ENCODE data around the gene BIN1.

The BIN1 gene

DNA sequence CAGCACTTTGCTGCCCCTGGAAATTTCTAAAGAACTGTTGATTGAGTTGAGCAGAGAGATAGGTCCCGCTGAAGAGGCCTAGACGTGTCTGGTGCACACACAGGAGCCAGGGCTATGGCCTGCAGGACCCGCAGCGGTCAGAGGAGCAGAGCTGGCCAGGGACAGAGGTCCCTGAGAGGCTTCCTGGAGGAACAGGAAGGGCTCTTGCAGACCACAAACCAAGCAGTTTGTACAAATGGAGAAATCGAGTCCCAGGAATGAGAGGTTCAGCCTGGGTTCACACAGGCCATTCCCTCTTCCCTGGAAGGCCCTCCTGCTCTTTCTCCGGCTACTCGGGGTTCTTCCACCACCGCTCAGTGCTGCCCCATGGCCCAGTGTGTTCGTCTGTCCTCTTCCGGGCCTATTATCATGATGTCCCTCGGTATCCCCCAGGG is 1.2 kb upstream of the BIN1 start:
- Histone ChIP-seq H3K4me2 (ENCODE audit: low read depth, low read length) (peak overlapping the region; percentile 100; the same call in 1 of the 2 replicates), H3K9me3 (replicated peaks; ENCODE audit: insufficient read depth, low read length) (no peaks in the 10 kb centered on the region), H3K9ac (ENCODE audit: low read length) (no peak overlapping the region), H3F3A (ENCODE audit: insufficient read depth, low read length) (no peaks in the 10 kb centered on the region; the same call in 1 of the 2 replicates), H3K4me3 (ENCODE audit: low read length) (no peak overlapping the region), H3K36me3 (replicated peaks; ENCODE audit: insufficient read depth, low read length) (no peaks in the 10 kb centered on the region), H3K27me3 (replicated peaks; ENCODE audit: insufficient read depth, low read length) (peaks cover 4% of the 10 kb centered on the region; the same call in 1 of the 2 replicates), H3K9me2 (replicated peaks; ENCODE audit: insufficient read depth, low read length) (no peaks in the 10 kb centered on the region), H3K4me1 (ENCODE audit: low read length) (no peaks in the 10 kb centered on the region), H3K79me2 (ENCODE audit: low read length) (no peaks in the 10 kb centered on the region), H2AFZ (ENCODE audit: low read length) (peak overlapping the region; percentile 61), H4K20me1 (ENCODE audit: insufficient read depth, low read length) (no peaks in the 10 kb centered on the region), H3K27ac (ENCODE audit: low read length) (no peak overlapping the region)
- no peak for DNase-seq
- TF ChIP-seq, protein P1, sequence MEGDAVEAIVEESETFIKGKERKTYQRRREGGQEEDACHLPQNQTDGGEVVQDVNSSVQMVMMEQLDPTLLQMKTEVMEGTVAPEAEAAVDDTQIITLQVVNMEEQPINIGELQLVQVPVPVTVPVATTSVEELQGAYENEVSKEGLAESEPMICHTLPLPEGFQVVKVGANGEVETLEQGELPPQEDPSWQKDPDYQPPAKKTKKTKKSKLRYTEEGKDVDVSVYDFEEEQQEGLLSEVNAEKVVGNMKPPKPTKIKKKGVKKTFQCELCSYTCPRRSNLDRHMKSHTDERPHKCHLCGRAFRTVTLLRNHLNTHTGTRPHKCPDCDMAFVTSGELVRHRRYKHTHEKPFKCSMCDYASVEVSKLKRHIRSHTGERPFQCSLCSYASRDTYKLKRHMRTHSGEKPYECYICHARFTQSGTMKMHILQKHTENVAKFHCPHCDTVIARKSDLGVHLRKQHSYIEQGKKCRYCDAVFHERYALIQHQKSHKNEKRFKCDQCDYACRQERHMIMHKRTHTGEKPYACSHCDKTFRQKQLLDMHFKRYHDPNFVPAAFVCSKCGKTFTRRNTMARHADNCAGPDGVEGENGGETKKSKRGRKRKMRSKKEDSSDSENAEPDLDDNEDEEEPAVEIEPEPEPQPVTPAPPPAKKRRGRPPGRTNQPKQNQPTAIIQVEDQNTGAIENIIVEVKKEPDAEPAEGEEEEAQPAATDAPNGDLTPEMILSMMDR (IDR thresholded peaks at IDR 0.05; ENCODE audit: low read length): no peak
- TF ChIP-seq EZH2 (optimal IDR thresholded peaks at IDR 0.05; ENCODE audit: low read depth, low read length): no peak
- no peak for TF ChIP-seq EZH2phosphoT487 (IDR thresholded peaks at IDR 0.05; ENCODE audit: low read length)

DNA sequence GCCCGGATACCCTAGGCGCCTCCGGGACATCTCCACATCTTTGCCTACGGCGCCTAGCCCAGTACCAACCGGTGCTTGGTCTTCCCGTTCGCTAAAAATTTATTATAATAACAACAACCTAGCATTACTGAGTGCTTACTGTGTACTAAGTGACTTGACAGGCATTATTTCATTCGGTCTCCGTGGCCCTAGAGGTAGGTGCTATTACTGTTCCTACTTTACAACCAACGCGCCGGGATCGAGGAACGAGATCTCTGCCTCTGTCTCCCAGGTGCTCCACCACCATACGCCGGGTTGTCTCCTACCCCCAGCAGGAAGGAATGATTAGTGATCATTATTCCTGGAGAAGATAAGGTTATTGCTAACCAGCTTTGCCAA is 657 bp upstream of the BIN1 start:
- H3K27me3 ChIP-seq (replicated peaks; ENCODE audit: insufficient read depth, low read length): peaks cover 4% of the 10 kb centered on the region; the same call in 1 of the 2 replicates
- peak overlapping the region; percentile 61 for H2AFZ ChIP-seq (ENCODE audit: low read length)
- TF ChIP-seq, protein P1 (IDR thresholded peaks at IDR 0.05; ENCODE audit: low read length): peak; percentile 7; the same call in 1 of the 2 replicates
- TF ChIP-seq EZH2 (optimal IDR thresholded peaks at IDR 0.05; ENCODE audit: low read depth, low read length): no peak
- H3K79me2 ChIP-seq (ENCODE audit: low read length): no peaks in the 10 kb centered on the region
- no peaks in the 10 kb centered on the region; the same call in 1 of the 2 replicates for H3F3A ChIP-seq (ENCODE audit: insufficient read depth, low read length)
- DNase-seq: peak; percentile 44
- peak overlapping the region; percentile 100 for H3K4me2 ChIP-seq (ENCODE audit: low read depth, low read length)
- H3K4me1 ChIP-seq (ENCODE audit: low read length): no peaks in the 10 kb centered on the region
- peak overlapping the region; percentile 57 for H3K4me3 ChIP-seq (ENCODE audit: low read length)
- no peaks in the 10 kb centered on the region for H3K9me2 ChIP-seq (replicated peaks; ENCODE audit: insufficient read depth, low read length)
- H3K9ac ChIP-seq (ENCODE audit: low read length): peak overlapping the region; percentile 12; the same call in 1 of the 2 replicates
- no peak overlapping the region for H3K27ac ChIP-seq (ENCODE audit: low read length)
- no peaks in the 10 kb centered on the region for H3K36me3 ChIP-seq (replicated peaks; ENCODE audit: insufficient read depth, low read length)
- H4K20me1 ChIP-seq (ENCODE audit: insufficient read depth, low read length): no peaks in the 10 kb centered on the region
- H3K9me3 ChIP-seq (replicated peaks; ENCODE audit: insufficient read depth, low read length): no peaks in the 10 kb centered on the region

DNA sequence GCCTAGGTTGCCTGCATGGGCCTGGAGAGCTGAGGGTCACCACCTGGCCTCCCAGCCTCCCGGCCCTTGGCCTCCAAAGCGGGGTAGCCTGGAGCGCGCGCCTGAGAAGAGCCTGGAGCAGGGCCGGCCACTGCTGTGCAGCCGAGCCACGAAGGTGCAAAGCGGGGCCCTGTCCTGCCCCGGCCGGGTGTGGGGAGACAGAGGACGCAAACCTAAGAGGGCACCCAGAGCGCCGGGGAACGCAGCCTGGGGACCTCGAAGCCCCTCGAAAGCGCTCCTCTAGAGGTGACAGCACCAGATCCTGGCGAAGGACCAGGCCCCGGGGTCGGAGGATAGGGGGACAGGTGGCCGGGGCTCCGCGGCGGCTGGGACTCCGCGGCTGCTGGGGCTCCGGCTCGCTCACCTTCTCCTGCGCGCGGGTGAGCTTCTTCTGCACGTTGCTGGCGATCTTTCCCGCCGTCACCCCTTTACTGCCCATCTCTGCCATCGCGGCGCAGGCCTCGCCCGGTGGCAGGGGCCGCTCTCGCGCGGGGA is 430 bp downstream of the BIN1 start:
- H3K27me3 ChIP-seq (replicated peaks; ENCODE audit: insufficient read depth, low read length): peaks cover 4% of the 10 kb centered on the region; the same call in 1 of the 2 replicates
- no peak for DNase-seq
- no peaks in the 10 kb centered on the region for H4K20me1 ChIP-seq (ENCODE audit: insufficient read depth, low read length)
- peak overlapping the region; percentile 57 for H3K4me3 ChIP-seq (ENCODE audit: low read length)
- H3F3A ChIP-seq (ENCODE audit: insufficient read depth, low read length): no peaks in the 10 kb centered on the region; the same call in 1 of the 2 replicates
- H3K9me3 ChIP-seq (replicated peaks; ENCODE audit: insufficient read depth, low read length): no peaks in the 10 kb centered on the region
- H3K4me2 ChIP-seq (ENCODE audit: low read depth, low read length): peak overlapping the region; percentile 100
- peak overlapping the region; percentile 12; the same call in 1 of the 2 replicates for H3K9ac ChIP-seq (ENCODE audit: low read length)
- no peaks in the 10 kb centered on the region for H3K4me1 ChIP-seq (ENCODE audit: low read length)
- peak overlapping the region; percentile 61 for H2AFZ ChIP-seq (ENCODE audit: low read length)
- no peaks in the 10 kb centered on the region for H3K9me2 ChIP-seq (replicated peaks; ENCODE audit: insufficient read depth, low read length)
- H3K79me2 ChIP-seq (ENCODE audit: low read length): no peaks in the 10 kb centered on the region
- no peaks in the 10 kb centered on the region for H3K36me3 ChIP-seq (replicated peaks; ENCODE audit: insufficient read depth, low read length)
- no peak for TF ChIP-seq EZH2phosphoT487 (IDR thresholded peaks at IDR 0.05; ENCODE audit: low read length)
- no peak for TF ChIP-seq EZH2 (optimal IDR thresholded peaks at IDR 0.05; ENCODE audit: low read depth, low read length)
- H3K27ac ChIP-seq (ENCODE audit: low read length): no peak overlapping the region
